ENCODE data around the gene HNF4A.
A peak's percentile ranks its signal among the peaks of the same experiment; 100 is the strongest.

HNF4A gene

GRCh38 chr20:44431502-44432234, 76.2 kb downstream of the HNF4A start:
- H3K4me3 ChIP-seq (ENCODE audit: low read depth in 1 of 2, low read length in 2 of 2) = no peak overlapping the region
- H3K27ac ChIP-seq (ENCODE audit: low read length) = no peak overlapping the region
- H3K4me1 ChIP-seq (ENCODE audit: control insufficient read depth in 1 of 2, insufficient read depth in 2 of 2, low read length in 2 of 2) = no peaks in the 10 kb centered on the region
- peaks cover 6% of the 10 kb centered on the region for H3K27me3 ChIP-seq (ENCODE audit: low read depth, low read length)
- H3K36me3 ChIP-seq (ENCODE audit: control insufficient read depth in 1 of 2, insufficient read depth in 2 of 2, low read length in 2 of 2) = no peaks in the 10 kb centered on the region
- H3K9me3 ChIP-seq (ENCODE audit: control insufficient read depth in 1 of 2, low read length in 2 of 2) = no peaks in the 10 kb centered on the region

- no peaks in the 10 kb centered on the region for H3K4me1 ChIP-seq (ENCODE audit: control insufficient read depth in 1 of 2, insufficient read depth in 2 of 2, low read length in 2 of 2)
- H3K27me3 ChIP-seq (ENCODE audit: low read depth, low read length) = peaks cover 6% of the 10 kb centered on the region
- peak overlapping the region; percentile 24 for H3K27ac ChIP-seq (ENCODE audit: low read length)
- no peak overlapping the region for H3K4me3 ChIP-seq (ENCODE audit: low read depth in 1 of 2, low read length in 2 of 2)
- H3K9me3 ChIP-seq (ENCODE audit: control insufficient read depth in 1 of 2, low read length in 2 of 2) = no peaks in the 10 kb centered on the region
- no peaks in the 10 kb centered on the region for H3K36me3 ChIP-seq (ENCODE audit: control insufficient read depth in 1 of 2, insufficient read depth in 2 of 2, low read length in 2 of 2)
Measured at GRCh38 chr20:44432618-44433577, 77.4 kb downstream of the HNF4A start.

- peaks cover 6% of the 10 kb centered on the region for H3K27me3 ChIP-seq (ENCODE audit: low read depth, low read length)
- H3K4me1 ChIP-seq (ENCODE audit: control insufficient read depth in 1 of 2, insufficient read depth in 2 of 2, low read length in 2 of 2) = no peaks in the 10 kb centered on the region
- H3K27ac ChIP-seq (ENCODE audit: low read length) = peak overlapping the region; percentile 24
- H3K4me3 ChIP-seq (ENCODE audit: low read depth in 1 of 2, low read length in 2 of 2) = no peak overlapping the region
- no peaks in the 10 kb centered on the region for H3K36me3 ChIP-seq (ENCODE audit: control insufficient read depth in 1 of 2, insufficient read depth in 2 of 2, low read length in 2 of 2)
- no peaks in the 10 kb centered on the region for H3K9me3 ChIP-seq (ENCODE audit: control insufficient read depth in 1 of 2, low read length in 2 of 2)
Measured at GRCh38 chr20:44433751-44434538, 78.4 kb downstream of the HNF4A start.

- Histone ChIP-seq H3K36me3 (ENCODE audit: control insufficient read depth in 1 of 2, insufficient read depth in 2 of 2, low read length in 2 of 2) (no peaks in the 10 kb centered on the region), H3K9me3 (ENCODE audit: control insufficient read depth in 1 of 2, low read length in 2 of 2) (no peaks in the 10 kb centered on the region), H3K4me3 (ENCODE audit: low read depth in 1 of 2, low read length in 2 of 2) (no peak overlapping the region), H3K4me1 (ENCODE audit: control insufficient read depth in 1 of 2, insufficient read depth in 2 of 2, low read length in 2 of 2) (no peaks in the 10 kb centered on the region), H3K27ac (ENCODE audit: low read length) (peak overlapping the region; percentile 1), H3K27me3 (ENCODE audit: low read depth, low read length) (peaks cover 6% of the 10 kb centered on the region)
Measured at GRCh38 chr20:44435630-44436335, 80.3 kb downstream of the HNF4A start.

- Histone ChIP-seq H3K27ac (ENCODE audit: low read length) (peak overlapping the region; percentile 1), H3K4me3 (ENCODE audit: low read depth in 1 of 2, low read length in 2 of 2) (no peak overlapping the region), H3K36me3 (ENCODE audit: control insufficient read depth in 1 of 2, insufficient read depth in 2 of 2, low read length in 2 of 2) (no peaks in the 10 kb centered on the region), H3K9me3 (ENCODE audit: control insufficient read depth in 1 of 2, low read length in 2 of 2) (no peaks in the 10 kb centered on the region), H3K4me1 (ENCODE audit: control insufficient read depth in 1 of 2, insufficient read depth in 2 of 2, low read length in 2 of 2) (no peaks in the 10 kb centered on the region), H3K27me3 (ENCODE audit: low read depth, low read length) (peaks cover 3% of the 10 kb centered on the region)
Measured at GRCh38 chr20:44436393-44436792, 80.9 kb downstream of the HNF4A start.

- Histone ChIP-seq H3K4me1 (ENCODE audit: control insufficient read depth in 1 of 2, insufficient read depth in 2 of 2, low read length in 2 of 2) (no peaks in the 10 kb centered on the region), H3K36me3 (ENCODE audit: control insufficient read depth in 1 of 2, insufficient read depth in 2 of 2, low read length in 2 of 2) (no peaks in the 10 kb centered on the region), H3K4me3 (ENCODE audit: low read depth in 1 of 2, low read length in 2 of 2) (no peak overlapping the region), H3K27me3 (ENCODE audit: low read depth, low read length) (no peaks in the 10 kb centered on the region), H3K27ac (ENCODE audit: low read length) (no peak overlapping the region), H3K9me3 (ENCODE audit: control insufficient read depth in 1 of 2, low read length in 2 of 2) (no peaks in the 10 kb centered on the region)
Measured at GRCh38 chr20:44437497-44437896, 82.0 kb downstream of the HNF4A start.

- Histone ChIP-seq H3K27ac (ENCODE audit: low read length) (no peak overlapping the region), H3K4me1 (ENCODE audit: control insufficient read depth in 1 of 2, insufficient read depth in 2 of 2, low read length in 2 of 2) (no peaks in the 10 kb centered on the region)
Measured at GRCh38 chr20:44438782-44439181, 83.3 kb downstream of the HNF4A start.

GRCh38 chr20:44439318-44439717, 83.8 kb downstream of the HNF4A start:
- Histone ChIP-seq H3K27ac (ENCODE audit: low read length) (no peak overlapping the region), H3K36me3 (ENCODE audit: control insufficient read depth in 1 of 2, insufficient read depth in 2 of 2, low read length in 2 of 2) (no peaks in the 10 kb centered on the region), H3K9me3 (ENCODE audit: control insufficient read depth in 1 of 2, low read length in 2 of 2) (no peaks in the 10 kb centered on the region), H3K27me3 (ENCODE audit: low read depth, low read length) (no peaks in the 10 kb centered on the region), H3K4me1 (ENCODE audit: control insufficient read depth in 1 of 2, insufficient read depth in 2 of 2, low read length in 2 of 2) (no peaks in the 10 kb centered on the region), H3K4me3 (ENCODE audit: low read depth in 1 of 2, low read length in 2 of 2) (no peak overlapping the region)

More at GRCh38 chr20:44438782-44439181, 83.3 kb downstream of the HNF4A start:
- H3K9me3 ChIP-seq (ENCODE audit: control insufficient read depth in 1 of 2, low read length in 2 of 2) = no peaks in the 10 kb centered on the region
- H3K4me3 ChIP-seq (ENCODE audit: low read depth in 1 of 2, low read length in 2 of 2) = no peak overlapping the region
- H3K36me3 ChIP-seq (ENCODE audit: control insufficient read depth in 1 of 2, insufficient read depth in 2 of 2, low read length in 2 of 2) = no peaks in the 10 kb centered on the region
- no peaks in the 10 kb centered on the region for H3K27me3 ChIP-seq (ENCODE audit: low read depth, low read length)

GRCh38 chr20:44442298-44443070, 87.0 kb downstream of the HNF4A start:
- no peak overlapping the region for H3K4me3 ChIP-seq (ENCODE audit: low read depth in 1 of 2, low read length in 2 of 2)
- no peaks in the 10 kb centered on the region for H3K4me1 ChIP-seq (ENCODE audit: control insufficient read depth in 1 of 2, insufficient read depth in 2 of 2, low read length in 2 of 2)
- peak overlapping the region; percentile 67 for H3K27ac ChIP-seq (ENCODE audit: low read length)
- no peaks in the 10 kb centered on the region for H3K36me3 ChIP-seq (ENCODE audit: control insufficient read depth in 1 of 2, insufficient read depth in 2 of 2, low read length in 2 of 2)
- H3K9me3 ChIP-seq (ENCODE audit: control insufficient read depth in 1 of 2, low read length in 2 of 2) = peaks cover 0 to 6% of the 10 kb centered on the region in 2 donors
- no peaks in the 10 kb centered on the region for H3K27me3 ChIP-seq (ENCODE audit: low read depth, low read length)
